DMS 273 (cell line): ENCODE measurements around the gene SMU1.
"Not testable (repeated sequence)": the region's sequence is repeated elsewhere in the genome, so short reads cannot be mapped to it uniquely, and the experiment has no call there.

Experiments
- DNase-seq: peaks from one replicate; lab custom pipeline; 2025; ENCODE audit not compliant: unreplicated experiment; lab: John Stamatoyannopoulos, UW

Gene SMU1

GRCh38 chr9:33105959-33106358, 29.5 kb upstream of the SMU1 start:
- DNase-seq: no peak

- DNase-seq: no peak
These were observed 29.0 kb upstream of the SMU1 start for GRCh38 chr9:33105504-33105903.

- no peak for DNase-seq
These were observed 27.9 kb upstream of the SMU1 start for GRCh38 chr9:33104401-33104800.

- DNase-seq: no peak
These were observed 27.2 kb upstream of the SMU1 start for GRCh38 chr9:33103501-33104281.

GRCh38 chr9:33102551-33103210, 26.2 kb upstream of the SMU1 start:
- no peak for DNase-seq

GRCh38 chr9:33101104-33101951, 24.9 kb upstream of the SMU1 start:
- DNase-seq: no peak

- no peak for DNase-seq
These were observed 23.3 kb upstream of the SMU1 start for GRCh38 chr9:33099754-33100153.

- no peak for DNase-seq
These were observed 20.7 kb upstream of the SMU1 start for GRCh38 chr9:33097192-33097591.

- DNase-seq: no peak
These were observed 16.2 kb upstream of the SMU1 start for GRCh38 chr9:33092634-33093033.

GRCh38 chr9:33085672-33086071, 9.2 kb upstream of the SMU1 start:
- not testable (repeated sequence) for DNase-seq

GRCh38 chr9:33082538-33083326, 6.3 kb upstream of the SMU1 start:
- DNase-seq: no peak

- DNase-seq: no peak
These were observed 5.7 kb upstream of the SMU1 start for GRCh38 chr9:33082128-33082527.

GRCh38 chr9:33081128-33081851, 4.8 kb upstream of the SMU1 start:
- DNase-seq: peak; percentile 91

GRCh38 chr9:33080534-33080933, 4.1 kb upstream of the SMU1 start:
- peak; percentile 36 for DNase-seq

- DNase-seq: no peak
These were observed 7.5 kb downstream of the SMU1 start for GRCh38 chr9:33068991-33069390.

GRCh38 chr9:33065157-33066076, 11.1 kb downstream of the SMU1 start:
- DNase-seq: no peak

- no peak for DNase-seq
These were observed 25.3 kb downstream of the SMU1 start for GRCh38 chr9:33051144-33051543.

- no peak for DNase-seq
These were observed 26.7 kb downstream of the SMU1 start for GRCh38 chr9:33049680-33050361.

GRCh38 chr9:33048054-33048465, 28.4 kb downstream of the SMU1 start:
- no peak for DNase-seq
